ENCODE results near the gene HOXD4.

The HOXD4 gene

DNA sequence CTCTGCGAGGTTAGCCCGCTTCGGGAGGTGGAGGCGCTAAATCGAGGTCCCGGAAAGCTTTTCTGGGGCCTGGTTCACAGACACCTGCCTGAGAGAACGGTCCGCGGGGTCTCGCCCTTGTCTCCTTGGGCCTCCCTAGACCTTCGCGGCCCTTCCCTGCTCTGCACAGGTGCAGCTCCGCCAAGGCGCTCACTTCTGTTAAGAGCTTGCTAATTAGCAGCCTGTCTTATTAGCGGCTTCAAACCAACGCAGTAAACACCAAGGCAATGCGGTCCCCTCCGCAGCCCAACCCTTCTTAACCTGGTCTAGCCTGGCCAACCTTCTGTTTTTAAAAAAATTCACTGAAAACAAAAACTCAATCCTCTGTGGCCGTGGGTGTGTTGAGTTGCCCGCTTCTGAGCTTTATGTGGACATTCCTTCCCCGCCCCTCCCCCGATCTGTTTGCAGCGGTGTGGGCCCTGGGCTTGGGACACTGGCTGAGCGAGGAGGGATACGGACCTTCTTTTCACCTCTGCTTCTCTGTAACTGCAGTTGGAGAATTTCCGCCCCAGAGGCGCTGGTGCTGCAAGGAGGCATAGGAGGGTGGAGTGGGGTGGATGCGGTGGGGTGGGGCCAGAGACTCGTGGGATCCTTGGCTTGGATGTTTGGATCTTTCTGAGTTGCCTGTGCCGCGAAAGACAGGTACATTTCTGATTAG lies 3.4 kb upstream of the HOXD4 start:
- Histone ChIP-seq H4K20me1 (ENCODE audit: control insufficient read depth, insufficient read depth, low read depth, low read length) (no peaks in the 10 kb centered on the region), H3K4me3 (ENCODE audit: low read length) (no peak overlapping the region), H3K79me2 (ENCODE audit: control insufficient read depth, low read length) (no peaks in the 10 kb centered on the region), H3K4me2 (ENCODE audit: low read length) (no peak overlapping the region), H3K27me3 (ENCODE audit: control insufficient read depth, low read length) (no peaks in the 10 kb centered on the region; the same call in 1 of the 2 replicates), H3K9me3 (ENCODE audit: control insufficient read depth, insufficient read depth, low read length) (no peaks in the 10 kb centered on the region), H3K36me3 (ENCODE audit: control insufficient read depth, low read length) (no peaks in the 10 kb centered on the region), H3K9me2 (replicated peaks; ENCODE audit: control insufficient read depth, low read length) (no peaks in the 10 kb centered on the region), H3F3A (ENCODE audit: control insufficient read depth, insufficient read depth) (no peaks in the 10 kb centered on the region), H3K27ac (ENCODE audit: low read depth, low read length) (no peak overlapping the region), H3K4me1 (ENCODE audit: control insufficient read depth, low read length) (no peaks in the 10 kb centered on the region)
- TF ChIP-seq EZH2phosphoT487 (IDR thresholded peaks at IDR 0.05; ENCODE audit: borderline replicate concordance, low read length): no peak
- TF ChIP-seq, protein P1, sequence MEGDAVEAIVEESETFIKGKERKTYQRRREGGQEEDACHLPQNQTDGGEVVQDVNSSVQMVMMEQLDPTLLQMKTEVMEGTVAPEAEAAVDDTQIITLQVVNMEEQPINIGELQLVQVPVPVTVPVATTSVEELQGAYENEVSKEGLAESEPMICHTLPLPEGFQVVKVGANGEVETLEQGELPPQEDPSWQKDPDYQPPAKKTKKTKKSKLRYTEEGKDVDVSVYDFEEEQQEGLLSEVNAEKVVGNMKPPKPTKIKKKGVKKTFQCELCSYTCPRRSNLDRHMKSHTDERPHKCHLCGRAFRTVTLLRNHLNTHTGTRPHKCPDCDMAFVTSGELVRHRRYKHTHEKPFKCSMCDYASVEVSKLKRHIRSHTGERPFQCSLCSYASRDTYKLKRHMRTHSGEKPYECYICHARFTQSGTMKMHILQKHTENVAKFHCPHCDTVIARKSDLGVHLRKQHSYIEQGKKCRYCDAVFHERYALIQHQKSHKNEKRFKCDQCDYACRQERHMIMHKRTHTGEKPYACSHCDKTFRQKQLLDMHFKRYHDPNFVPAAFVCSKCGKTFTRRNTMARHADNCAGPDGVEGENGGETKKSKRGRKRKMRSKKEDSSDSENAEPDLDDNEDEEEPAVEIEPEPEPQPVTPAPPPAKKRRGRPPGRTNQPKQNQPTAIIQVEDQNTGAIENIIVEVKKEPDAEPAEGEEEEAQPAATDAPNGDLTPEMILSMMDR (IDR thresholded peaks at IDR 0.05; ENCODE audit: low read depth, low read length, poor library complexity, severe bottlenecking): no peak

DNA sequence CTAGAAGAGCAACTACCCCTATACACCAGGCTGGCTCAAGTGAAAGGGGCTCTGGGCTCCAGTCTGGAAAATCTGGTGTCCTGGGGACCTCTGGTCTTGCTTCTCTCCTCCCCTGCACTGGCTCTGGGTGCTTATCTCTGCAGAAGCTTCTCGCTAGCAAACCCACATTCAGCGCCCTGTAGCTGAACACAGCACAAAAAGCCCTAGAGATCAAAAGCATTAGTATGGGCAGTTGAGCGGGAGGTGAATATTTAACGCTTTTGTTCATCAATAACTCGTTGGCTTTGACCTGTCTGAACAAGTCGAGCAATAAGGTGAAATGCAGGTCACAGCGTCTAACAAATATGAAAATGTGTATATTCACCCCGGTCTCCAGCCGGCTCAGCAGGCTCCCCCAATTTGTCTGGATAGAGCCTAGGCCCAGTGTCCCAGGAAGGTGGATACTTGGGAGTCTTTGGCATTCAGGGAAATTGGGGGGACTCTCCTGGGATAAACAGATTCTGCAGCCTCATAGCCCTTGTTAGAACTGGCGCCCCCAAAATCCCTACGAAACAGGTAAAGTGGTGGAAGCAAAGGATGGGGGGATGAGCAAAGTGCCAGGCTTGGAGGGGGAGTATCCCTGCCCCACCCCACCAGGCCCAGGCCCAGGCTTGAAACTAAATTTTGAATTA lies 2.5 kb upstream of the HOXD4 start:
- Histone ChIP-seq H4K20me1 (ENCODE audit: control insufficient read depth, insufficient read depth, low read depth, low read length) (no peaks in the 10 kb centered on the region), H3K27me3 (ENCODE audit: control insufficient read depth, low read length) (no peaks in the 10 kb centered on the region; the same call in 1 of the 2 replicates), H3K4me2 (ENCODE audit: low read length) (no peak overlapping the region), H3K27ac (ENCODE audit: low read depth, low read length) (no peak overlapping the region), H3K36me3 (ENCODE audit: control insufficient read depth, low read length) (no peaks in the 10 kb centered on the region), H3F3A (ENCODE audit: control insufficient read depth, insufficient read depth) (no peaks in the 10 kb centered on the region), H3K79me2 (ENCODE audit: control insufficient read depth, low read length) (no peaks in the 10 kb centered on the region), H3K9me2 (replicated peaks; ENCODE audit: control insufficient read depth, low read length) (no peaks in the 10 kb centered on the region), H3K9me3 (ENCODE audit: control insufficient read depth, insufficient read depth, low read length) (no peaks in the 10 kb centered on the region), H3K4me3 (ENCODE audit: low read length) (no peak overlapping the region), H3K4me1 (ENCODE audit: control insufficient read depth, low read length) (no peaks in the 10 kb centered on the region)
- TF ChIP-seq, protein P1 (IDR thresholded peaks at IDR 0.05; ENCODE audit: low read depth, low read length, poor library complexity, severe bottlenecking): no peak
- TF ChIP-seq EZH2phosphoT487 (IDR thresholded peaks at IDR 0.05; ENCODE audit: borderline replicate concordance, low read length): no peak

DNA sequence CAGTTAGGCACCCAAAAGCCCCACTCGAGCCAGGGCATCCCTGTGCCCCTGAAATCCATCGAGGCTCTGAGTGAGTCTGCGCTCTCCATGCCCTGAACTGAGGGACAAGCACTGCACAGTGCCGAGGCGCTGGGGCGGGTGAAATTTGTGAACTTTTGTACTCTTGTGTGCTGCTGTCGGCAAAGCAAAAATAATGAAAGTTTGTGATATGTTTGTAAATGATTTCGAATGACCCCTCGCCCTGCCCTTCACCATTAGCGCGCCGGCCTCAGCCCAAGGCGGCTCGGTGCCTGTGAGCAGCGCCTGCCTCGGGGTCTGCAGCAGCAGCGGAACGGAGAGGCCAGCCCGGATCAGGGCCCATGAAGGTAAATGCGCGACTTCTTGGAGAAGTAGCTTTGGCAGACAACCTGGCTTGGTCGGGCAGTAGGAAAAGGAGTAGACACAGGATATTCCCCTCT lies 1.8 kb upstream of the HOXD4 start:
- Histone ChIP-seq H3K36me3 (ENCODE audit: control insufficient read depth, low read length) (no peaks in the 10 kb centered on the region), H3K27me3 (ENCODE audit: control insufficient read depth, low read length) (no peaks in the 10 kb centered on the region; the same call in 1 of the 2 replicates), H3K9me3 (ENCODE audit: control insufficient read depth, insufficient read depth, low read length) (no peaks in the 10 kb centered on the region), H3K4me1 (ENCODE audit: control insufficient read depth, low read length) (no peaks in the 10 kb centered on the region), H3K4me2 (ENCODE audit: low read length) (no peak overlapping the region), H3F3A (ENCODE audit: control insufficient read depth, insufficient read depth) (no peaks in the 10 kb centered on the region), H3K9me2 (replicated peaks; ENCODE audit: control insufficient read depth, low read length) (no peaks in the 10 kb centered on the region), H4K20me1 (ENCODE audit: control insufficient read depth, insufficient read depth, low read depth, low read length) (no peaks in the 10 kb centered on the region), H3K27ac (ENCODE audit: low read depth, low read length) (no peak overlapping the region), H3K4me3 (ENCODE audit: low read length) (no peak overlapping the region), H3K79me2 (ENCODE audit: control insufficient read depth, low read length) (no peaks in the 10 kb centered on the region)
- TF ChIP-seq EZH2phosphoT487 (IDR thresholded peaks at IDR 0.05; ENCODE audit: borderline replicate concordance, low read length): no peak
- TF ChIP-seq, protein P1 (IDR thresholded peaks at IDR 0.05; ENCODE audit: low read depth, low read length, poor library complexity, severe bottlenecking): no peak
